Glutamatergic neuron (in vitro differentiated cells): Measurements from ENCODE around the gene OSTM1. TPM values are rescaled to one million over a fixed set of nuclear protein-coding genes. Genes with fewer than 3 reads are reported as not detected.
"Not testable (repeated sequence)": the region's sequence is repeated elsewhere in the genome, so short reads cannot be mapped to it uniquely, and the experiment has no call there.

Experiments
- DNase-seq: peaks from one replicate; pipeline ENCODE4 v3.0.0; 2022
- H3K27ac Mint-ChIP-seq: one replicate; pipeline ENCODE4 v1.8.0; 2020; ENCODE audit warnings: mild to moderate bottlenecking, mixed read lengths, inconsistent platforms; ENCODE audit not compliant: unreplicated experiment
- H3K27me3 Mint-ChIP-seq: one replicate; pipeline ENCODE4 v1.8.0; 2020; ENCODE audit warnings: mild to moderate bottlenecking, moderate library complexity, mixed read lengths, inconsistent platforms; ENCODE audit not compliant: unreplicated experiment
- H3K36me3 Mint-ChIP-seq: one replicate; pipeline ENCODE4 v1.8.0; 2020; ENCODE audit warnings: mild to moderate bottlenecking, mixed read lengths, inconsistent platforms; ENCODE audit not compliant: unreplicated experiment
- H3K4me1 Mint-ChIP-seq: one replicate; pipeline ENCODE4 v1.8.0; 2020; ENCODE audit warnings: mild to moderate bottlenecking, low read depth, mixed read lengths, inconsistent platforms; ENCODE audit not compliant: unreplicated experiment
- H3K4me3 Mint-ChIP-seq: one replicate; pipeline ENCODE4 v1.8.0; 2020; ENCODE audit warnings: mild to moderate bottlenecking, mixed read lengths, inconsistent platforms; ENCODE audit not compliant: unreplicated experiment
- H3K9me3 Mint-ChIP-seq: one replicate; pipeline ENCODE4 v1.8.0; 2020; ENCODE audit warnings: mild to moderate bottlenecking, moderate library complexity, mixed read lengths, inconsistent platforms; ENCODE audit not compliant: unreplicated experiment
- CTCF ChIP-seq: fragments of 200-600 bp; sonication (generic); IDR thresholded peaks from one replicate; pipeline ENCODE4 v1.5.0; 2021; ENCODE audit not compliant: partially characterized antibody, unreplicated experiment
- total RNA-seq: library from RNA; stranded (reverse); fragmentation: NEBNext Ultra II Directional; extraction: Animal tissue kit (Norgen Biotek cat#: 25700); gene quantifications from one replicate; pipeline ENCODE4 v1.2.1, GENCODE V29; 2021; ENCODE audit not compliant: unreplicated experiment

OSTM1 gene
- total RNA-seq, 1 donor from 2014 or later, result 47.7 TPM

DNA sequence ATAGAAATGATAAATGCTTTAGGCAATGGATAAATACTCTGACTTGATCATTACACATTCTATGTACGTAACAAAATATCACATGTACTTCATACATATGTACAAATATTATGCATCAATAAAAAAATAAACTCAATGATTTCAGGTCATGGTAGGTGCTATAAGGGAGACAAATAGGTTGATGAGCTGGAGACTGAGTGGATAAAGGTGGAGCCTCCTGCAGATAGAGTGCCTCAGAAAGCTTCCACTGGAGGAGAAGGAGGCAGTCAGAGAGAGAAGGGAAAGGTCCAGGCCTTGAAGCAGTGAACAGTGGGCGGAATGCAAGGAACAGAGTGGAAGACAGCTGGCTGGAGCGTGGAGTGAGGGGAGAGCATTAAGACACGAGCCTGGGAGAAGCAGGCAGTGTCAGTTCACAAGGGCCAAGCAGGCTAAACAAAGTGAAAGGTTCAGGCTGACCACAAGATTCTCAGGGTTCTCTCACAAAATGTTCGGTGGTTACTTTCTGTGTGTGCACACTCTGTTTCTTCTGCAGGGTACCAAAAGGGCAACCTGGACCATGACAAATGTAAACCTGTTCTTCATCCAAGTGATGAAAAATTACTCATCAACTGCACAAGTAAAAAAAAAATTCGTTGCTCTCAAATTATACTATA lies 60.6 kb downstream of the OSTM1 start:
- Mint-ChIP-seq H3K9me3 (peaks cover 14% of the 10 kb centered on the region), H3K27ac (no peak overlapping the region), H3K4me3 (no peak overlapping the region), H3K27me3 (no peaks in the 10 kb centered on the region), H3K36me3 (peaks cover 44% of the 10 kb centered on the region), H3K4me1 (no peaks in the 10 kb centered on the region)
- DNase-seq, result no peak
- no peak for TF ChIP-seq CTCF

DNA sequence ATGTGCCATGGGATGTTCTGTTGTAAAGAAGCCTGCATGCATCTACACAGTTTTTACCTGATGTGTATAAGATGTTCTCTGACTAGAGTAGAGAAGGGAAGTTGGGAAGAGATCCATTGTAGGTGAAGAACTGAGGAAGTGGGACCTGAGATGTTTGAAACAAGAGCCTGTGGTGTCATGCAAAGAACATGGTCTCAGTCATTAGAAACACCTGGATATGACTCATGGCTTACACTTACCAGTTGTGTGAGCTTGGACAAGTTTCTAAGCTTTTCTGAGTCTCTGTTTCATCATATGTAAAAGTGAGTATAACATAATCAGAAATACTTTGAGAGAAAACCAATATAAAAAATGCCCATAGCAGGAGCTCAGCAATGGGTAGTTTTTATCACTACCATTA lies 64.6 kb downstream of the OSTM1 start:
- DNase-seq, result no peak
- TF ChIP-seq CTCF, result no peak
- H3K27me3 Mint-ChIP-seq, result peaks cover 2% of the 10 kb centered on the region
- H3K4me1 Mint-ChIP-seq, result no peaks in the 10 kb centered on the region
- H3K4me3 Mint-ChIP-seq, result no peak overlapping the region
- peaks cover 26% of the 10 kb centered on the region for H3K36me3 Mint-ChIP-seq
- H3K9me3 Mint-ChIP-seq, result peaks cover 7% of the 10 kb centered on the region
- no peak overlapping the region for H3K27ac Mint-ChIP-seq

DNA sequence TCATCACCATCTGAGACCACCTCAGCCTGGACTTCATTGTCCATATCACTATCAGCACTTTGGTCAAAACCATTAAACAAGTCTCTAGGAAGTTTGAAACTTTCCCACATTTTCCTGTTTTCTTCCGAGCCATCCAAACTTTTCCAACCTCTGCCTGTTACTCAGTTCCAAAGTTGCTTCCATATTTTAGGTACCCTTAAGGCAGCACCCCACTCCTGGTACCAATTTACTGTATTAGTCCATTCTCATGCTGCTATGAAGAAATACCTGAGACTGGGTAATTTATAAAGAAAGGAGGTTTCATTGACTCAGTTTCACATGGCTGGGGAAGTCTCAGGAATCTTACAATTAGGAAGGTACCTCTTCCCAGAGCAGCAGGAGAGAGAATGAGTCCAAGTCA lies 65.3 kb downstream of the OSTM1 start:
- not testable (repeated sequence) for H3K27me3 Mint-ChIP-seq, DNase-seq, H3K4me1 Mint-ChIP-seq, H3K9me3 Mint-ChIP-seq, H3K27ac Mint-ChIP-seq, H3K4me3 Mint-ChIP-seq
- peaks cover 19% of the 10 kb centered on the region for H3K36me3 Mint-ChIP-seq

DNA sequence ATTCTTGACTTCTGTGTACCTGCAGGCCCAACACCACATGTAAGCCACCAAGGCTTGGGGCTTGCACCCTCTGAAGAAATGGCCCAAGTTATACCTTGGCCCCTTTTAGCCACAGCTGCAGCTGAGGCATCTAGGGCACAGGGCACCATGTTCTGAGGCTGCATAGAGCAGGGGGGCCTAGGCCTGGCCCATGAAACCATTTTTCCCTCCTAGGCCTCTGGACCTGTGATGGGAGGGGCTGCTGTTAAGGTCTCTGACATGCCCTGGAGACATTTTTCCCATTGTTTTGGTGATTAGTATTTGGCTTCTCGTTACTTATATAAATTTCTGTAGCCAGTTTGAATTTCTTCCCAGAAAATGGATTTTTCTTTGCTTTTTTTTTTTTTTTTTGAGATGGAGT lies 66.2 kb downstream of the OSTM1 start:
- peaks cover 3% of the 10 kb centered on the region for H3K4me1 Mint-ChIP-seq
- H3K27me3 Mint-ChIP-seq, result peaks cover 5% of the 10 kb centered on the region
- H3K9me3 Mint-ChIP-seq, result peaks cover 10% of the 10 kb centered on the region
- peaks cover 12% of the 10 kb centered on the region for H3K36me3 Mint-ChIP-seq
- no peak for DNase-seq
- no peak for TF ChIP-seq CTCF
- no peak overlapping the region for H3K27ac Mint-ChIP-seq
- no peak overlapping the region for H3K4me3 Mint-ChIP-seq

DNA sequence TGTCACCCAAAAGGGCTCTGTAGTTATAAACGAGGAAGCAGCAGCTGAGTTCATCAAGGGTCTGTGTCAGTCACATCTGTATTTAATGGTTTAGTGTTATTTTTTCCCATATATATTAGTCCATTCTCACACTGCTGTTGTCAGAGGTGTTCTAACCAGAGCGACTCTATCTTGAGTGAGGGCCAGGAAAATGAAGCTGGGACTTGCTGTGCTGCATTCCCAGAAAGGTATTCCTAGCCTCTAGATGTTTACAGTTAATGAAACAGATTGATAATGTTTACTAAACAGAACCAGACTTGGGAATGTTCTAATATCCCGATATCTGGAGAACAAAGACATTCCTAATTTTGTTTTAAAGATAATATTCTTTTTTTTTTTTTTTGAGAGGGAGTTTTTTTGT lies 68.6 kb downstream of the OSTM1 start:
- no peak for DNase-seq
- Mint-ChIP-seq H3K4me3 (no peak overlapping the region), H3K4me1 (peaks cover 17% of the 10 kb centered on the region), H3K36me3 (peaks cover 12% of the 10 kb centered on the region), H3K9me3 (peaks cover 15% of the 10 kb centered on the region), H3K27me3 (peaks cover 16% of the 10 kb centered on the region), H3K27ac (no peak overlapping the region)
- TF ChIP-seq CTCF, result no peak
